GM12878 (cell line): Measurements from ENCODE around the gene ANK3.

Source experiments
- BMI1 ChIP-seq: fragments of 450-650 bp; IDR thresholded peaks from 2 replicates; pipeline ENCODE4 v1.6.1; 2016; ENCODE audit warnings: mild to moderate bottlenecking, moderate library complexity, borderline replicate concordance
- CBX5 ChIP-seq: sonication (generic); IDR thresholded peaks from 2 replicates; pipeline ENCODE4 v1.6.1; 2016; ENCODE audit warnings: low read depth, moderate library complexity, mild to moderate bottlenecking, inconsistent platforms
- CEBPB ChIP-seq, 2 experiments: fragments of 150-350 bp in 1 of 2; IDR thresholded peaks; 2 replicates each; pipeline ENCODE4 v1.6.1; 2012 to 2014; ENCODE audit warnings: low read depth in 2 of 2, low read length in 2 of 2, borderline replicate concordance in 1 of 2, inconsistent platforms in 1 of 2
- ESRRA ChIP-seq: IDR thresholded peaks from 2 replicates; pipeline ENCODE4 v1.6.1; 2012; ENCODE audit warnings: mild to moderate bottlenecking, low read length, improper control_type of control experiment
- NFXL1 ChIP-seq: fragments of 450-650 bp; IDR thresholded peaks from 2 replicates; pipeline ENCODE4 v1.6.1; 2017; ENCODE audit warnings: antibody characterized with exemption, mild to moderate bottlenecking, borderline replicate concordance
- POLR2A ChIP-seq: IDR thresholded peaks from 2 replicates; pipeline ENCODE4 v1.6.1; 2011; ENCODE audit warnings: low read depth, mild to moderate bottlenecking, low read length
- POLR2AphosphoS2 ChIP-seq: IDR thresholded peaks from 2 replicates; pipeline ENCODE4 v1.6.1; 2011; ENCODE audit warnings: low read depth, mild to moderate bottlenecking, low read length, improper control_type of control experiment, moderate library complexity
- POLR2AphosphoS5 ChIP-seq: IDR thresholded peaks from 2 replicates; pipeline ENCODE4 v1.6.1; 2011; ENCODE audit warnings: mild to moderate bottlenecking, low read length, inconsistent platforms
- RAD21 ChIP-seq: IDR thresholded peaks from 2 replicates; pipeline ENCODE4 v1.6.1; 2011; ENCODE audit warnings: mild to moderate bottlenecking, low read depth, low read length, moderate library complexity; ENCODE audit not compliant: insufficient read depth
- SIN3A ChIP-seq: IDR thresholded peaks from 2 replicates; pipeline ENCODE4 v1.6.1; 2012; ENCODE audit warnings: low read depth, low read length, improper control_type of control experiment
- USF2 ChIP-seq: IDR thresholded peaks from 2 replicates; pipeline ENCODE4 v1.6.1; 2011; ENCODE audit warnings: low read depth, low read length, improper control_type of control experiment, borderline replicate concordance
- YY1 ChIP-seq: IDR thresholded peaks from 2 replicates; pipeline ENCODE4 v1.6.1; 2011; ENCODE audit warnings: low read depth, mild to moderate bottlenecking, low read length
- TF ChIP-seq, protein P1 (sequence below), 3 experiments: IDR thresholded peaks in 2 of 3; conservative IDR thresholded peaks in 1 of 3; 2 replicates each; pipeline ENCODE4 v1.5.1; 2011; ENCODE audit warnings: low read depth in 3 of 3, low read length in 3 of 3, mild to moderate bottlenecking in 3 of 3, control low read depth in 2 of 3, moderate library complexity in 2 of 3, inconsistent platforms in 1 of 3, mixed read lengths in 1 of 3; ENCODE audit not compliant: control insufficient read depth in 2 of 3, insufficient read depth in 1 of 3; ENCODE audit errors: extremely low read depth in 1 of 3
- TF ChIP-seq, protein P2 (sequence below): IDR thresholded peaks from 2 replicates; pipeline ENCODE4 v1.6.1; 2012; ENCODE audit warnings: low read depth, low read length, improper control_type of control experiment

DNA sequence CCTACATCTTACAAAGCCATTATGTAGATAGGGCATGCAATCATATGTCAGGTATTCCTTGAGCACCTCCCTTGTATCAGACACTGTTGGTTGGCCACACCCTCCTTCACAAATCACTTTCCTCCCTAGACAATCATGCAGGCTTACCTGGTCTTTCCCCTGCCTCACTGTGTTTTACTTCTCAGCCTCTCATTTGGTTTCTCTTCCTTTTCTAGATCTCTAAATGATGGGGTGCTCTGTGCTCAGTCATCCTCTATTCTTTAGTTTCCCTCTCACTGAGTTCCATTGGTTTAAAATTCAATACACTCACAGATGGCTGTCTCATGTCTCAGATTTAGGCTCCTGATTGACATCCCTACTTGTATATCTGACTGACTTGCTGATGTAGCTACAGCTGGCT is 31.4 kb downstream of the ANK3 start:
- TF ChIP-seq SIN3A (no peak), POLR2AphosphoS5 (no peak), USF2 (no peak), CEBPB (IDR thresholded peaks at IDR 0.05; ENCODE audit: borderline replicate concordance in 1 of 2, low read depth in 2 of 2, low read length in 2 of 2) (no peak), ESRRA (no peak), POLR2A (no peak), NFXL1 (no peak), RAD21 (no peak), CBX5 (no peak), POLR2AphosphoS2 (no peak), YY1 (no peak), BMI1 (no peak)
- TF ChIP-seq, protein P1, sequence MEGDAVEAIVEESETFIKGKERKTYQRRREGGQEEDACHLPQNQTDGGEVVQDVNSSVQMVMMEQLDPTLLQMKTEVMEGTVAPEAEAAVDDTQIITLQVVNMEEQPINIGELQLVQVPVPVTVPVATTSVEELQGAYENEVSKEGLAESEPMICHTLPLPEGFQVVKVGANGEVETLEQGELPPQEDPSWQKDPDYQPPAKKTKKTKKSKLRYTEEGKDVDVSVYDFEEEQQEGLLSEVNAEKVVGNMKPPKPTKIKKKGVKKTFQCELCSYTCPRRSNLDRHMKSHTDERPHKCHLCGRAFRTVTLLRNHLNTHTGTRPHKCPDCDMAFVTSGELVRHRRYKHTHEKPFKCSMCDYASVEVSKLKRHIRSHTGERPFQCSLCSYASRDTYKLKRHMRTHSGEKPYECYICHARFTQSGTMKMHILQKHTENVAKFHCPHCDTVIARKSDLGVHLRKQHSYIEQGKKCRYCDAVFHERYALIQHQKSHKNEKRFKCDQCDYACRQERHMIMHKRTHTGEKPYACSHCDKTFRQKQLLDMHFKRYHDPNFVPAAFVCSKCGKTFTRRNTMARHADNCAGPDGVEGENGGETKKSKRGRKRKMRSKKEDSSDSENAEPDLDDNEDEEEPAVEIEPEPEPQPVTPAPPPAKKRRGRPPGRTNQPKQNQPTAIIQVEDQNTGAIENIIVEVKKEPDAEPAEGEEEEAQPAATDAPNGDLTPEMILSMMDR (IDR thresholded peaks at IDR 0.05 in 2 of 3, conservative IDR thresholded peaks at IDR 0.05 in 1 of 3; ENCODE audit: control insufficient read depth in 2 of 3, extremely low read depth in 1 of 3, insufficient read depth in 1 of 3, low read depth in 3 of 3, low read length in 3 of 3): no peak
- TF ChIP-seq, protein P2, sequence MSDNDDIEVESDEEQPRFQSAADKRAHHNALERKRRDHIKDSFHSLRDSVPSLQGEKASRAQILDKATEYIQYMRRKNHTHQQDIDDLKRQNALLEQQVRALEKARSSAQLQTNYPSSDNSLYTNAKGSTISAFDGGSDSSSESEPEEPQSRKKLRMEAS: no peak
